Activated CD4-positive, alpha-beta T cell treated with anti-CD3 and anti-CD28 coated beads, Interleukin-10, Interleukin-2, amounts not matched to agents 100 ng/mL and 50 ng/mL, durations not matched to agents 16 hours and 8 hours (primary cell): ENCODE measurements around the gene SLX9.

Experiments used
- DNase-seq: peaks from one replicate; pipeline ENCODE4 v3.0.0-alpha.2; 2020

SLX9 gene

DNA sequence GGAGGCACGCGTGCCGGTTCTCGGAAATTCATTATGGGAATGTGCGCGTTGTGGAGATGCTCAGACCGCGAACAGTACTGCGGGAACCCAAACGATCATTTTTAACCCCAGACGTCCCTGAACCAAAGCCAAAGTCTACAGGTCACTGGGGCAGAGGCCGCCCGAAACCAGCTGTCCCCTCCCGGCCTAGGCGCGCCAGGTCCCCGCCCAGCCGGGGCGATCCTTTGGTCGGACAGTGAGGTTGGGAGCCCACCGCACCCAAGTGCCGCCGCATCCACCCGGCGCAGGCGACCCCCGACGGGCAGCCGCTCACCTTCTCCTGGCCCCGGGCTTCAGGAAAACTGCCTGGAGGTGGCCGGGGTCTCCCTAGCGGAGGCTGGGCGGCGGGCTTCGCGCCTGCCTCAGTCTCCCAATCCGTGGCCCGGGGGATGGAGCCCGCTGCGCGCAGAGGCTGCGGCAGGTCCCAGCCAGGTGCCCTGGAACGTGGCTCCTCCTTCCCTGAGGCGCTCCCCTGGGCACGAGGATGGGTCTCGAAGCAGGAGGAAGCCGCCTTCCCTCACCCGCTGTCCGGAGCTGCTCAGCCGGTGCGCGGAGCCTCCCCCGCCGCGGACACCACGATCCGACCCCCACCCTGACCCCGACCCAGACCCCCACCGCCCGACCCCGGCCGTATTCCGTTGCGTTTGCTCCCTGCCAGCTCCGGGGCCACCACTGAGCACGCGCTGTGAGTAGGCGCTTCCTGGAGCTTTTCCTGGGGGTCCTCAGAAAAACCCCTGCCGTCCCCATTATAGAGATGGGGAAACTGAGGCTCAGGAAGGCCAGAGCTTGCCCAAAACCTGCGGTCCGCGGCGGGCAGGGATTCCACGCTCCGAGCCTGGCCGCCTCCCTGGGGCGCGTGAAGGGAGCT is 8.1 kb upstream of the SLX9 start:
- DNase-seq = no peak

DNA sequence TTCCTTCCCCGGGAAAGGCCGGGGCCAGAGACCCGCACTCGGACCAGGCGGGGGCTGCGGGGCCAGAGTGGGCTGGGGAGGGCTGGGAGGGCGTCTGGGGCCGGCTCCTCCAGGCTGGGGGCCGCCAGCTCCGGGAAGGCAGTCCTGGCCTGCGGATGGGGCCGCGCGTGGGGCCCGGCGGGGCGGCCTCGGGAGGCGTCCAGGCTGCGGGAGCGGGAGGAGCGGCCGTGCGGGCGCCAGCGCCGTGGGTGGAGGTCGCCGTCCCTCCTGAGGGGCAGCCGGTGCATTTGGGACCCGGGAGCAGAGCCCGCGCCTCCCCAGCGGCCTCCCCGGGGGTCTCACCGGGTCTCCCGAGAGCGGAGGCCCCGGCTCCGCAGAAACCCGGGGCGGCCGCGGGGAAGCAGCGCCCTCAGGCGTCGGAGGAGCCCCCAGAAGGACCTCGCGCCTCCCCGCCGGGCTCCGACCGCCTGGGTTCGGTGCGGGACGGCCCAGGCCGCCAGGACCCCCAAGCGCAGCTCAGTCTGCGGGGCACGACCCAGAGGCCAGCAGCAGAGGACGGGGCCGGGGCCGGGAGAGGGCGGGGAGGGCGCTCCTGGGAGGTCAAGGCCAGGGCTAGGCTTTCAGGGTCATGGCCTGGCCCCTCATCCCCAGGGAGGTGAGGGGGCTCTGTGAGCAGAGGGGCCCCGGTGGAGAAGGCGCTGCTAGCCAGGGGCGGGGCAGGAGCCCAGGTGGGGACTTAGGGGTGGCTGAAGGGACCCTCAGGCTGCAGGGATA is 7.2 kb upstream of the SLX9 start:
- peak; percentile 67 for DNase-seq

- no peak for DNase-seq
Measured at GRCh38 chr21:44933199-44933917, 6.5 kb upstream of the SLX9 start.

GRCh38 chr21:44933918-44934260 is 5.9 kb upstream of the SLX9 start:
- no peak for DNase-seq

DNA sequence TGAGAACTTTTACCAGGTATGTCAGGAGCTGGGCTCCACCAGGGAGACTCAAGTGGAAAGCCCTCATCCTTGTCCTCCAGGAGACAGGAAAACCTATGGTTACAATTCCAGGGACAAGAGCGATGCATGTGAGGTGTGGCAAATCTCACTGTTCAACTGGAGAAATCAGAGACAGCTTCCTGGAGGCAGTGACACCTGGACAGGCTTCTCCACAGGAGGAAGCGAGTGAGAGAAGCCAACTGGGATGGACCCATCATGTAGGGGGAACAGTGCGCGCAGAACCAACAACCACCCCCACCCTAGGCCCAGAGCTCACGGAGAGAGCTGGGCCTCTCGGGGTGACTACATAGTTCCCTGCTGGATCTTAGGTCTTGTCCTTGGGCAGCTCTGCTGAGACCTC is 5.6 kb upstream of the SLX9 start:
- DNase-seq = no peak

DNA sequence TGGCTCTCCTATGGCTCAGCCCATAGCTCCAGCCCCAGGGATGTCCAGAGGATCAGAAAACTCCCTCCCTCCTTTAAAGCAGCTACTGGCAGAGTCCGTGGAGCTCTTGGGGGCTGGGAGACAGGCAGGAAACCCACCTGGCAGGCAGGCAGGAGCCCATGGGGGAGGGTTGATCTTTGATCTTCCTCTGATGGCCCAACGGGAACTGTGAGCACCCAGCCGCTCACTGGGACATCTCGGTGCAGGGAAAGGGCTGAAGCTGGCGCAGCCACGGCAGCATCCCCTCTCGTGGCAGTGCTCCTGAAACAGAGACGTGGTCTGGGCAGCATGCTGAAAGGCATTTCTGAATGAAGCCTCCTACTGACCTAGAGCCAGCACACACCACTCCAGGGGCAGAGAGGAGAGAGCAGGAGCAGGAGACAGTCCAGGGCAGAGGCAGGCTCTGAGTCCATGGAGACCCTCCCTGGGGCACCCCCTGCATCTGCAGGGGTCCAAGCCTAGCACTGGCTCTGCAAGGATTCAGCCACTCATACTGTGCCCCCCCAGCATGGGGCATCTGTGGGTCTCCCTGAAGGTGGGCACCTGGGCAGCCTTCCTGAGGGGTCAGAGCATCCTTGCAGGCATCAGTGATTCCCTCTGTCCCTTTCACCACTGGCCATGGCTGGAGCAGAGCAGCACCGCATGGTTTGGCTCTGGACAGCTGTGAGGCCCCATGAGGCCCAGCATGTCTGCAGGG is 4.9 kb upstream of the SLX9 start:
- DNase-seq = no peak

DNA sequence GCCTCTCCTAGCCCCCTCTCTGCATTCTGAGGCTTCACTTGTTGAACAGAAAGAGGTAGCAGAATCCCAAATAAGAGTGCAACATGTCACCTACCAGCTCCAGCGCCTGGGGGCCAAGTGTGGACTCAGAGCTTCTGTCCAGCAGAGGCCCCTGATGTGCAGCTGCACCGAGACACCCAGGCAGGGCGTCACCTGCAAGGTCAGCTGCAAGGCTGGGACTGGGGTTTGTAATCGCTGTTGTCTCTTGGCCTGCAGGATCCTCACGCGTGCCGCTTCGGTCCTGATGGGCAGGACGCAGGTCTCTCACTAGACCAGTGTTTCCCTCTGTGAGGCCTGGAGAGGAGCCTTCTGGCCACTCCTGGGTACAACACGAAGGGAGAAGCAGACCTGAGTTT is 4.3 kb upstream of the SLX9 start:
- DNase-seq = no peak

DNA sequence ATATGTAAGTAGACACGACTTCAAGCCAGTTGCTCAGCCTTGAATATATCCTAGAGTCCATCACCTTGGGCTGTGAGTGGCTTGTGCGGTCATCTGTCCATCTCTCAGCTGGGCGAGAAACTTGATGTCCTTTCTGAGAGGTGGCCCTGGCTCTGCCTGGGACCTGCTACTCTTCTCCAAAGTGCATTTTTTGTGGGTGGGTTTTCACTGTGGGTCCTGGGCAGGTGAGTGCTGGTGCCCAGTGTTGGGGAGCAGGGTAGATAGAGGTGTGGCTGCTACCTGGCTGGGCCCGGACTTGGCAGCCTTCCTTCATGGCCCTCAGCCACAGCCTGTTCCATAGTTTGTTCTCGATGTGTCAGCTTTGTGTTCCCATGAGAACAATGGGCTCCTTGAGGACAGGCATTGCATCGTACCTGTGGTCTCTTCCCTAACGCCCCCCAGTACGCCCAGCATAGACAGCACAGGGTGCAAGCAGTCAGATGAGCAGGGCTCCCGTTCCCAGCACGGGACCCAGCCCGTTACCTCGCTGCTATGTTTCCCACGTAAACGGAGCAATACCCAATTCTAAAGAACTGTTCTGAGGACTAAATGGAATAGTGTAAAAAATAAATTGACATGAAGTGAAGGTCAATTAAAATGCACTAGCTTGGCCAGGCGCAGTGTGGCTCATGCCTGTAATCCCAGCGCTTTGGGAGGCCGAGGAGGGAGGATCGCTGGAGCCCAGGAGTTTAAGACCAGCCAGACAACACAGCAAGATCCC is 877 bp upstream of the SLX9 start:
- DNase-seq = no peak

DNA sequence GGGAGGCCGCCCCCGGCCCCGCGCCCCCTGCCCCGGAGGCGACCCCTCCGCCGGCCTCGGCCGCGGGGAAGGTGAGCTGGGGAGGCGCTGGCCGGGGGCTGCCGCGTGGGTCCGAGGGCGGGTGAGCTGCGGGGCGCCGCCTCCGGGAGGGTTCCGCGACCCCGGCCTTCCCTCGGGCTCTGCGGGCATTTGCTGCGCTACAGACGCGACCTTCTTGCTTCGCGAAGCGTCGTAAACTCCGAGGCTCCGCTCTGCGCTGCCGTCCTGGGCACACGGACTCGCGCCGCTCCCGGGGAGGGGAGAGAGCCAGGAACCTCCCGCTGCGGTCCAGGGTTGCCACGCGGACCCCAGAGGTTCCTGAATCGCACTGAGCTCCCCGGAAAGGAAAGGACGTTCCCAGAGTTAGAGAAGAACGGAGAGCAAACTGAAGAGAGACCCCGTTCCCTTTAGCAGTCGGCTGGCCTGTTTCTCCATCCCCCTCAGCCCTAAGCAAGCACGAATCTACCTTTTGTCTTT is 345 bp downstream of the SLX9 start:
- no peak for DNase-seq

DNA sequence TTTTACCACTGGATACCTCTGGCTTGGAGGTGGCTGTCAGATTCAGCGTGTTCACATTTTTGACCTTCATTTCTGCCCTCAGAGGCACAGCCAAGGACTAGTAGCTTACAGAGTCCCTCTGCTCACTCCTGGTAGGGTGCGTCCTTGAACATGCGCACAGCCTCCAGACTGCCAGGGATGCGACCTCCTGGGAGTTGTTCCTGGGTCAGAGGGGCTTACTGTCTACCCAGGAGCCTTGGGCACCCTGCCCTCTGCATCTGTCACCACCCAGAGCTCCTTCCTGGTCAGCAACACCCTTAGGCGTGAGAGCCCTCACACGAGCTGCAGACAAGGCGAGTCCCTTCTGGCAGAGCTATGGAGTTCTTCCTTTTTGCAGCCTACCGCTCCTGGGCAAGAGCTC is 1.7 kb downstream of the SLX9 start:
- DNase-seq = no peak

- no peak for DNase-seq
Measured at GRCh38 chr21:44942566-44942965, 2.7 kb downstream of the SLX9 start.

DNA sequence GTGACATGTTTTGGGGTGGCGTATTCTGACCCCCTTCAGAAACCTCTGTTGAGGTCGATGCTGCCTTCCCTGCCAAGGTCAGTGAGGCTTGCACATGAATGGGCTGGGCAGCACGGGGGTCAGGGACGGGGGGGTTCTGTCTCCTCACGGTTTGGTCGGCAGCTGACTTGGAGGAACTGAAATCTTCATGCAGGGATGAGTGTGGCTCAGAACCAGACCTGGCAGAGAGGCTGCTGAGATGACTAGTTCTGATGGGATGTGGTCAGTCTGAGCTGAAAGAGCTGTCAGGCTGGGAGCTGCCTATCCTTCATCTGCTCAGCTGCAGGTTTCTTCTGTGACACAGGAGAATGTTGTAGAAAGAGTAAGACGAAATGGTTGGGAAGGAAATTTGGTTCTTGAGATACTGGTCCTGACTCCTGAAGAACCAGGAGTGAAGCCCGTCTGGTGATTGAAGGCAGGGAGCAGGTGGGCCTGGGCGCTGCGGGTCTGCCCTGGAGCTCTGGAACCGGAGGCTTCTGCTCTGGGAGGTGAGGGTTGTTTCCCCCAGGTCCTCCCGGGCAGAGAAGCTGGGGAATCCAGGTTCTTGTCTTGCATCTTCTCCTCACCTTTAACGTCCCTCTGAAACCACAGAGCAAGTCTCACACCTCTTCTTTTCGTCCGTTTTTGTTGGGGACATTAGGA is 3.3 kb downstream of the SLX9 start:
- no peak for DNase-seq

- DNase-seq = no peak
Measured at GRCh38 chr21:44943686-44944550, 4.1 kb downstream of the SLX9 start.

- DNase-seq = no peak
Measured at GRCh38 chr21:44944596-44944995, 4.8 kb downstream of the SLX9 start.

- DNase-seq = no peak
Measured at GRCh38 chr21:44946254-44947041, 6.6 kb downstream of the SLX9 start.

DNA sequence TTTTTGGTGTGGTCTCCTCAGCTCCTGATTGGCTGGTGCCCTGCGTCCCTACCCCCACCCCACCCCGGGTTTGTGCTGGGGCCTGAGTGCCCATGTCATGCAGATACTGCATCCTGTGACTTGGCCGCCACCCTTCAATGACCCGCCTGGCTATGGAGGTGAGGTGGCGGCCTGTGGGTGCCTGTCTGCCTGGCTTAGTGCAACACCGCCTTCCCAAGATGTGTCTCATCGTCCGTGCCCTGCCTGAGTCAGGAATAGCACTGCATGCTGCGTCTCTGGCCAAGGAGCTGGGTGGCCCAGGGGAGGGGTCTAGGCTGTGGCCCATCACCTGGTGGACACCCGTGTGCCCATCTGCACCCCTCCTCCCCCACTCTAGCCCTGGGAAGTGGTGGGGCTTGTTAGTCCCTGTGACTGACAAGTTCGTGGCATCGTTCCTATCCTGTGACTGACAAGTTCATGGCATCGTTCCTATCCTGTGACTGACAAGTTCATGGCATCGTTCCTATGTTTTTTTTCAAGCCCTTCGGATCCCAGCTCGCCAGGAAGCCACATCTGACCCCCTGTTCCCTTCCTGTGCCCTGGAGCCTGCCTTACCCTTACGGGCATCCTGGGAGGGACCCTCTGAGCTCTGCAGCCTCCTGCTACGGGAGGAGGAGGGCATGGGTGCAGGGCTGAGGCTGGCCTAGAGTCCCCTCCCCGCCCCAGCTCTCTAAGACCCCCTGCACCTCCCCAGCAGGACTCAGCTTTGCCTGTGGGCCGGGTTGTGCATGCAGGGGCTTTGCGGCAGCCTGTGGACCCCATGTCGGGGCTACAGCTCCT is 7.5 kb downstream of the SLX9 start:
- DNase-seq = no peak

DNA sequence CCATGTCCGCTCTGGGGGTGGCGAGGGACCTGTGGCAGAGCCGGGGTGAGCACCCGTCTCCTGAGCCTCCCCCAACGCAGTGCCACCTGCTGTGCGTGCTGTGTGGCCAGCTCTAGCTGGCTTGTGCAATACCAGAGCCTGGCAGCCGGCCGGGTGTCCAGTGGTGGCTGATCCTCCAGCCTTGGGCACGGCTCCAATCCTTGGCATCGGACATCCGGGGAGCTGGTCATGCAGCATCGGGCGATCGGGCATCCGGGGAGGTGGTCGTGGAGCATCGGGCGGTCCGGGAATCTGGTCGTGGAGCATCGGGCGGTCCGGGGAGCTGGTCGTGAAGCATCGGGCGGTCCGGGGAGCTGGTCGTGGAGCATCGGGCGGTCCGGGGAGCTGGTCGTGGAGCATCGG is 8.1 kb downstream of the SLX9 start:
- no peak for DNase-seq

DNA sequence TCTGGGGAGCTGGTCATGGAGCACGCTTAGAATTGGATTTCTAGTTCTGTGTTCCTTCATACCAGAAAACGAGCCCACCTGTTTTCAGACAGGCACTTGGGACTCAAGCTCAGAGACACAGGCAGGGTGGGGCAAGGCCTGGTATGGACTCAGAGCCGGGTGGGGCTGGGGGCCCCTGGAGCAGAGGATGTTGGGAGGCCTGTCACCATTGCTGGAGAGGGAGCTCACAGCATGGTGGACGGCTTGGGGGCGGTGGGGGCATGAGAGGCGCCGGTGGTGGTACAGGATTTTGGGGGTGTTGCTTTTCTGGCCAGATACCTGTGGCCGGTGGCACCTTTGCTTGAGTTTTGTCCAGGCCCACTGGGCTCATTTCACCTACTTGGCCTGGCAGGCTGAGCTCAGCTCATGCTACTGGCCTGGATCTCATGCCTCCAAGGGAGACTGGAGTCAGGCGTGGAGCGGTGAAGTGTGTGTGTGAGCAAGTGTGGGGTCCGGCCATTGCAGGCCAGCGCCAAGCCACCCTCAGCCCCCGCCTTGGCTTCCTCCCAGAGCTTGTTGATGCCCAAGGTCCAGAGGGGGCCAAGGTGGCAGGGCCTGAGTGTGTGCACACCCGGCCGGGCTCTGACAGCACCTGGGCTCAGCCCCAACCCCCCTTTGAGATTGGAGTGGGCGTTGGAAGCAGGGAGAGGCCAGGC is 8.7 kb downstream of the SLX9 start:
- no peak for DNase-seq
